B cell (primary cell): ENCODE data around the gene OR9A4. TPM values are rescaled to one million over a fixed set of nuclear protein-coding genes. Genes with fewer than 3 reads are reported as not detected.

ENCODE experiments used
- ATAC-seq: fragments of 200-7000 bp; cut with Tn5 transposase; one replicate; pipeline ENCODE4 v1.10.0; 2021; ENCODE audit warnings: low read depth, mild to moderate bottlenecking, moderate number of reproducible peaks, moderate library complexity
- CTCF ChIA-PET: fragments of 350-600 bp; sonication (Branson Sonifier 250); formaldehyde crosslinking; loops from one replicate; lab custom pipeline; 2021; ENCODE audit warnings: antibody characterized with exemption, inconsistent platforms; lab: Charles Lee
- POLR2A ChIA-PET: fragments of 350-600 bp; sonication (Branson Sonifier 250); formaldehyde crosslinking; loops from one replicate; lab custom pipeline; 2021; ENCODE audit warnings: antibody characterized with exemption; lab: Charles Lee
- DNase-seq: peaks from one replicate; pipeline ENCODE4 v3.0.0; 2013
- H2AFZ ChIP-seq: 2 replicates; pipeline ENCODE4 v1.6.1; 2012; ENCODE audit warnings: mild to moderate bottlenecking, low read depth, low read length; ENCODE audit not compliant: insufficient read depth, poor library complexity, severe bottlenecking
- H3K27ac ChIP-seq, 2 donors: 1 replicate in 1 of 2; 2 replicates in 1 of 2; pipeline ENCODE4 v1.5.1; 2012 to 2013; ENCODE audit warnings: low read length in 2 of 2, mild to moderate bottlenecking in 2 of 2, moderate library complexity in 1 of 2
- H3K27me3 ChIP-seq, 4 experiments: fragments of 200-600 bp in 1 of 4; sonication (generic) in 1 of 4; replicated peaks in 1 of 4; 1 replicate in 2 of 4; 2 replicates in 2 of 4; pipeline versions ENCODE4 v1.6.1 to v1.7.0; 2013 to 2016; ENCODE audit warnings: low read length in 3 of 4, mild to moderate bottlenecking in 2 of 4, mixed read lengths in 1 of 4, moderate library complexity in 1 of 4; ENCODE audit not compliant: insufficient read depth in 4 of 4, control insufficient read depth in 3 of 4; ENCODE audit errors: control extremely low read depth in 1 of 4
- H3K36me3 ChIP-seq, 2 experiments: replicated peaks in 1 of 2; 1 replicate in 1 of 2; 2 replicates in 1 of 2; pipeline versions ENCODE4 v1.6.1 to v1.7.1; 2013; ENCODE audit warnings: low read length in 1 of 2; ENCODE audit not compliant: insufficient read depth in 2 of 2, control insufficient read depth in 1 of 2; ENCODE audit errors: control extremely low read depth in 1 of 2, extremely low read depth in 1 of 2
- H3K4me1 ChIP-seq, 2 donors: fragments of 200-600 bp in 1 of 2; sonication (generic) in 1 of 2; 1 replicate in 1 of 2; 2 replicates in 1 of 2; pipeline versions ENCODE4 v1.5.1 to v1.6.1; 2013 to 2017; ENCODE audit warnings: low read length in 2 of 2; ENCODE audit not compliant: control insufficient read depth in 2 of 2, insufficient read depth in 2 of 2
- H3K4me2 ChIP-seq: replicated peaks from 2 replicates; pipeline ENCODE3; 2012; ENCODE audit warnings: mild to moderate bottlenecking, low read depth, low read length; ENCODE audit not compliant: poor library complexity, severe bottlenecking
- H3K4me3 ChIP-seq, 5 experiments: fragments of 200-600 bp in 1 of 5; sonication (generic) in 1 of 5; 1 replicate in 3 of 5; 2 replicates in 2 of 5; pipeline versions ENCODE4 v1.5.1 to v1.7.0; 2011 to 2016; ENCODE audit warnings: low read length in 4 of 5, mild to moderate bottlenecking in 4 of 5, low read depth in 2 of 5, control low read depth in 1 of 5, moderate library complexity in 1 of 5; ENCODE audit not compliant: insufficient read depth in 1 of 5; ENCODE audit errors: control extremely low read depth in 1 of 5, extremely low read depth in 1 of 5
- H3K79me2 ChIP-seq: fragments of 200-600 bp; sonication (generic); one replicate; pipeline ENCODE4 v1.6.0; 2016; ENCODE audit warnings: low read length; ENCODE audit not compliant: control insufficient read depth, insufficient read depth
- H3K9ac ChIP-seq: fragments of 200-600 bp; sonication (generic); 2 replicates; pipeline ENCODE4 v1.6.1; 2017; ENCODE audit warnings: mild to moderate bottlenecking, low read length, moderate library complexity
- H3K9me3 ChIP-seq, 3 donors: one replicate each; pipeline versions ENCODE4 v1.6.1 to v1.7.1; 2013; ENCODE audit warnings: low read length in 2 of 3; ENCODE audit not compliant: control insufficient read depth in 2 of 3, insufficient read depth in 1 of 3; ENCODE audit errors: control extremely low read depth in 1 of 3
- H4K20me1 ChIP-seq: 2 replicates; pipeline ENCODE4 v1.6.0; 2012; ENCODE audit warnings: mild to moderate bottlenecking, low read length; ENCODE audit not compliant: insufficient read depth, control insufficient read depth, poor library complexity, severe bottlenecking
- H3K27ac Mint-ChIP-seq: one replicate; pipeline ENCODE4 v1.8.0; 2021; ENCODE audit warnings: mixed read lengths
- H3K27me3 Mint-ChIP-seq: one replicate; pipeline ENCODE4 v1.8.0; 2021; ENCODE audit warnings: mixed read lengths
- H3K4me1 Mint-ChIP-seq: one replicate; pipeline ENCODE4 v1.8.0; 2021; ENCODE audit warnings: mixed read lengths
- H3K4me3 Mint-ChIP-seq: one replicate; pipeline ENCODE4 v1.8.0; 2021; ENCODE audit warnings: mixed read lengths
- H3K9me3 Mint-ChIP-seq: one replicate; pipeline ENCODE4 v1.8.0; 2022; ENCODE audit warnings: mixed read lengths; ENCODE audit not compliant: insufficient read depth
- EZH2 ChIP-seq: IDR thresholded peaks from 2 replicates; pipeline ENCODE4 v1.6.1; 2012; ENCODE audit warnings: borderline replicate concordance, low read depth, mild to moderate bottlenecking, moderate library complexity, low read length; ENCODE audit not compliant: insufficient read depth, poor library complexity, severe bottlenecking
- WGBS: methylation state at CpG from one replicate; pipeline ENCODE4 v1.1.5; 2013; ENCODE audit warnings: missing lambda C conversion rate; ENCODE audit not compliant: insufficient coverage; 5-methylcytosine and 5-hydroxymethylcytosine counted together
- intact Hi-C: fragments of 100-400 bp; cut with micrococcal nuclease; formaldehyde crosslinking; loops from one replicate; pipeline ENCODE4 v1.10.0; 2022
- polyA plus RNA-seq: library from polyadenylated mRNA; depleted of rRNA; stranded (reverse); fragments of >200 nt; gene quantifications from 2 replicates; pipeline ENCODE4 v1.2.3, GENCODE V29; 2012
- total RNA-seq, 2 donors: library from RNA; stranded (reverse); fragments of 120-200 nt in 1 of 2; gene quantifications; 1 replicate in 1 of 2; 2 replicates in 1 of 2; pipeline versions ENCODE4 v1.2.3 to v1.2.4, GENCODE V29; 2013 to 2022
- TF ChIP-seq, protein P1 (sequence below): fragments of 200-600 bp; IDR thresholded peaks from one replicate; pipeline ENCODE4 v1.8.0; 2022; ENCODE audit warnings: antibody characterized with exemption, mild to moderate bottlenecking

The OR9A4 gene
- total and polyA plus RNA-seq, 2 donors (not counting 1 experiment from before 2014, with no cell fraction given), result not detected

DNA sequence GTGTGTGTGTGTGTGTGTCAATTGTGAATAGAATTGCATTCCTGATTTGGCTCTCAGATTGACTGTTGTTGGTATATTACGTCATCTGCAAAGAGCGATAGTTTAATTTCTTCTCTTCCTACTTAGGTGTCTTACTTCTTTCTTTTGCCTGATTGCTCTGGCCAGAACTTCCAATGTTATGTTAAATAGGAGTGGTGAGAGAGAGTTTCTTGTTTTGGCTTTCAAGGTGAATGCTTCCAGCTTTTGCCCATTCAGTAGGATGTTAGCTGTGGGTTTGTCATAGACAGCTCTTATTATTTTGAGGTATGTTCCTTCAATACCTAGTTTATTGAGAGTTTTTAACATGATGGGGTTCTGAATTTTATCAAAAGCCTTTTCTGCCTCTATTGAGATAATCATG is 40.7 kb upstream of the OR9A4 start:
- POLR2A ChIA-PET, result no interaction called here
- Mint-ChIP-seq H3K4me1 (no peaks in the 10 kb centered on the region), H3K27me3 (no peaks in the 10 kb centered on the region), H3K4me3 (no peak overlapping the region), H3K9me3 (peaks cover under 1% of the 10 kb centered on the region), H3K27ac (no peak overlapping the region)
- Histone ChIP-seq H3K9me3 (peaks cover 0 to under 1% (median 0%) of the 10 kb centered on the region in 3 donors), H3K4me2 (no peak overlapping the region), H3K9ac (no peak overlapping the region), H3K27ac (no peak overlapping the region), H3K4me1 (no peaks in the 10 kb centered on the region), H3K36me3 (no peaks in the 10 kb centered on the region), H3K79me2 (no peaks in the 10 kb centered on the region), H3K4me3 (no peak overlapping the region), H4K20me1 (no peaks in the 10 kb centered on the region), H2AFZ (no peak overlapping the region), H3K27me3 (no peaks in the 10 kb centered on the region)
- CTCF ChIA-PET, result no interaction called here
- no CpG with 5 or more reads among the region's 2 CpGs for WGBS
- DNase-seq, result no peak
- no peak for TF ChIP-seq EZH2
- TF ChIP-seq, protein P1, sequence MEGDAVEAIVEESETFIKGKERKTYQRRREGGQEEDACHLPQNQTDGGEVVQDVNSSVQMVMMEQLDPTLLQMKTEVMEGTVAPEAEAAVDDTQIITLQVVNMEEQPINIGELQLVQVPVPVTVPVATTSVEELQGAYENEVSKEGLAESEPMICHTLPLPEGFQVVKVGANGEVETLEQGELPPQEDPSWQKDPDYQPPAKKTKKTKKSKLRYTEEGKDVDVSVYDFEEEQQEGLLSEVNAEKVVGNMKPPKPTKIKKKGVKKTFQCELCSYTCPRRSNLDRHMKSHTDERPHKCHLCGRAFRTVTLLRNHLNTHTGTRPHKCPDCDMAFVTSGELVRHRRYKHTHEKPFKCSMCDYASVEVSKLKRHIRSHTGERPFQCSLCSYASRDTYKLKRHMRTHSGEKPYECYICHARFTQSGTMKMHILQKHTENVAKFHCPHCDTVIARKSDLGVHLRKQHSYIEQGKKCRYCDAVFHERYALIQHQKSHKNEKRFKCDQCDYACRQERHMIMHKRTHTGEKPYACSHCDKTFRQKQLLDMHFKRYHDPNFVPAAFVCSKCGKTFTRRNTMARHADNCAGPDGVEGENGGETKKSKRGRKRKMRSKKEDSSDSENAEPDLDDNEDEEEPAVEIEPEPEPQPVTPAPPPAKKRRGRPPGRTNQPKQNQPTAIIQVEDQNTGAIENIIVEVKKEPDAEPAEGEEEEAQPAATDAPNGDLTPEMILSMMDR, result no peak
- ATAC-seq, result no peak
- intact Hi-C loops, result no loop called here

DNA sequence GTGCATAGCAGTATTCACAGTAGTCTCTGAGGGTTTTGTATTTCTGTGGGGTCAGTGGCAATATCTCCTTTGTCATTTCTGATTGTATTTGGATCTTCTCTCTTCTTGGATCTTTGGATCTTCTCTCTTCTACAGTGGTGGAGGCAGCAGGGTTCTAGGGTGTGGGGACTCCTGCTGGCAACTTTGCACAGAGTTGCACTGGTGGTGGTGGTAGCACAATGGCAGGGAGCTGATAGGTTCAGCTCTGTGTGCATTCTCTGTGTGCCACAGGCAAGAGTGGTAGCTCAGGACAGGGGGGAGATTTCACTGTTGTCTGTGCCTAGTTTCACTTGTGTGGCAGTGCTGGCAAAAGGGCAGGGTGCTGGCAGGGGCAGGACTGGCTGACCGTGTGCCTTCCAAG is 39.8 kb upstream of the OR9A4 start:
- Histone ChIP-seq H3K4me3 (no peak overlapping the region), H3K36me3 (no peaks in the 10 kb centered on the region), H4K20me1 (no peaks in the 10 kb centered on the region), H3K27me3 (no peaks in the 10 kb centered on the region), H3K9ac (no peak overlapping the region), H2AFZ (no peak overlapping the region), H3K27ac (no peak overlapping the region), H3K9me3 (peaks cover 0 to 2% (median 0%) of the 10 kb centered on the region in 3 donors), H3K4me2 (no peak overlapping the region), H3K4me1 (no peaks in the 10 kb centered on the region), H3K79me2 (no peaks in the 10 kb centered on the region)
- 92% methylated on average over 1 of the region's 1 CpG for WGBS
- Mint-ChIP-seq H3K4me3 (no peak overlapping the region), H3K4me1 (no peaks in the 10 kb centered on the region), H3K27me3 (no peaks in the 10 kb centered on the region), H3K27ac (no peak overlapping the region), H3K9me3 (no peaks in the 10 kb centered on the region)
- CTCF ChIA-PET, result no interaction called here
- TF ChIP-seq, protein P1, result no peak
- no peak for TF ChIP-seq EZH2
- DNase-seq (no peak), ATAC-seq (no peak)
- POLR2A ChIA-PET, result no interaction called here
- intact Hi-C loops, result no loop called here
